HepG2 (cell line): ENCODE results near the gene ZCCHC3. TPM values are rescaled to one million over a fixed set of nuclear protein-coding genes. Genes with fewer than 3 reads are reported as not detected.

Experiments used
- ATF7-NPFF ChIP-seq: sonication (generic); formaldehyde crosslinking; IDR thresholded peaks from 2 replicates; pipeline ENCODE4 v1.8.1; 2023; ENCODE audit warnings: mild to moderate bottlenecking, low read depth, missing genetic modification reagents, moderate library complexity
- BCL6 ChIP-seq: IDR thresholded peaks from 2 replicates; pipeline ENCODE4 v1.6.1; 2016; ENCODE audit warnings: missing genetic modification reagents, missing compliant biosample characterization
- CBX2 ChIP-seq, 2 experiments: fragments of 200-600 bp in 1 of 2; sonication (generic); formaldehyde crosslinking in 1 of 2; IDR thresholded peaks; 2 replicates each; pipeline versions ENCODE4 v1.7.0 to v1.8.1; 2018 to 2022; ENCODE audit warnings: low read depth in 2 of 2, low read length in 1 of 2, mild to moderate bottlenecking in 1 of 2, missing genetic modification reagents in 1 of 2
- CREM ChIP-seq, 2 experiments: sonication (generic) in 1 of 2; formaldehyde crosslinking in 1 of 2; IDR thresholded peaks; 2 replicates each; pipeline versions ENCODE4 v1.4.0 to v1.6.1; 2016 to 2020; ENCODE audit warnings: antibody characterized with exemption in 1 of 2, mild to moderate bottlenecking in 1 of 2, missing genetic modification reagents in 1 of 2
- FOXA3 ChIP-seq: IDR thresholded peaks from 2 replicates; pipeline ENCODE4 v1.6.1; 2016; ENCODE audit warnings: missing genetic modification reagents, missing compliant biosample characterization
- GTF2F1 ChIP-seq: fragments of 150-350 bp; IDR thresholded peaks from 2 replicates; pipeline ENCODE4 v1.6.1; 2014; ENCODE audit warnings: low read length
- GZF1 ChIP-seq: sonication (generic); formaldehyde crosslinking; IDR thresholded peaks from 2 replicates; pipeline ENCODE4 v1.5.1; 2020; ENCODE audit warnings: mild to moderate bottlenecking, missing genetic modification reagents
- HOXA5 ChIP-seq: sonication (generic); formaldehyde crosslinking; IDR thresholded peaks from 2 replicates; pipeline ENCODE4 v1.4.0; 2020; ENCODE audit warnings: missing genetic modification reagents
- HOXD1 ChIP-seq: sonication (generic); formaldehyde crosslinking; IDR thresholded peaks from 2 replicates; pipeline ENCODE4 v1.5.0; 2020; ENCODE audit warnings: missing genetic modification reagents
- MYNN ChIP-seq: sonication (generic); formaldehyde crosslinking; IDR thresholded peaks from 2 replicates; pipeline ENCODE4 v1.4.0; 2020; ENCODE audit warnings: mild to moderate bottlenecking, low read depth, missing genetic modification reagents
- NKX3-1 ChIP-seq: sonication (generic); formaldehyde crosslinking; IDR thresholded peaks from 2 replicates; pipeline ENCODE4 v1.5.0; 2020; ENCODE audit warnings: missing genetic modification reagents
- ONECUT2 ChIP-seq: sonication (generic); formaldehyde crosslinking; IDR thresholded peaks from 2 replicates; pipeline ENCODE4 v1.4.0; 2020; ENCODE audit warnings: missing genetic modification reagents
- PCBP2 ChIP-seq: fragments of 200-400 bp; formaldehyde crosslinking; optimal IDR thresholded peaks from 2 replicates; pipeline ENCODE3; 2018; ENCODE audit warnings: low read length, low read depth; ENCODE audit not compliant: poor library complexity, severe bottlenecking
- RFXAP ChIP-seq: sonication (generic); formaldehyde crosslinking; IDR thresholded peaks from 2 replicates; pipeline ENCODE4 v1.4.0; 2020; ENCODE audit warnings: missing genetic modification reagents, borderline replicate concordance
- SIN3B ChIP-seq: fragments of 150-350 bp; IDR thresholded peaks from 2 replicates; pipeline ENCODE4 v1.6.1; 2014; ENCODE audit warnings: low read length
- SMARCE1 ChIP-seq: fragments of 450-650 bp; IDR thresholded peaks from 2 replicates; pipeline ENCODE4 v1.6.1; 2017; ENCODE audit warnings: borderline replicate concordance
- SMC3 ChIP-seq: IDR thresholded peaks from 2 replicates; pipeline ENCODE4 v1.6.1; 2011; ENCODE audit warnings: low read length, improper control_type of control experiment
- SP2 ChIP-seq: sonication (generic); formaldehyde crosslinking; IDR thresholded peaks from 2 replicates; pipeline ENCODE4 v1.5.1; 2020; ENCODE audit warnings: mild to moderate bottlenecking, missing genetic modification reagents
- TAF1 ChIP-seq: sonication (generic); formaldehyde crosslinking; IDR thresholded peaks from 2 replicates; pipeline ENCODE4 v1.4.0; 2020; ENCODE audit warnings: missing genetic modification reagents
- ZBTB7B ChIP-seq: sonication (generic); formaldehyde crosslinking; IDR thresholded peaks from 2 replicates; pipeline ENCODE4 v1.4.0; 2020; ENCODE audit warnings: missing genetic modification reagents
- ZMYM3 ChIP-seq: sonication (generic); formaldehyde crosslinking; IDR thresholded peaks from 2 replicates; pipeline ENCODE4 v1.5.1; 2020; ENCODE audit warnings: mild to moderate bottlenecking, missing genetic modification reagents
- ZNF234 ChIP-seq: sonication (generic); formaldehyde crosslinking; conservative IDR thresholded peaks from 2 replicates; pipeline ENCODE4 v1.5.1; 2020; ENCODE audit warnings: mild to moderate bottlenecking, missing genetic modification reagents
- ZNF550 ChIP-seq: sonication (generic); formaldehyde crosslinking; IDR thresholded peaks from 2 replicates; pipeline ENCODE4 v1.4.0; 2020; ENCODE audit warnings: mild to moderate bottlenecking, missing genetic modification reagents, borderline replicate concordance
- ZNF737 ChIP-seq: sonication (generic); formaldehyde crosslinking; IDR thresholded peaks from 2 replicates; pipeline ENCODE4 v1.5.0; 2020; ENCODE audit warnings: missing genetic modification reagents, mild to moderate bottlenecking, borderline replicate concordance
- ZNF883 ChIP-seq: sonication (generic); formaldehyde crosslinking; IDR thresholded peaks from 2 replicates; pipeline ENCODE4 v1.5.1; 2020; ENCODE audit warnings: mild to moderate bottlenecking, missing genetic modification reagents; ENCODE audit errors: not compliant biosample characterization
- ZXDC ChIP-seq: sonication (generic); formaldehyde crosslinking; IDR thresholded peaks from 2 replicates; pipeline ENCODE4 v1.5.0; 2020; ENCODE audit warnings: mild to moderate bottlenecking, missing genetic modification reagents
- ZZZ3 ChIP-seq: sonication (generic); formaldehyde crosslinking; IDR thresholded peaks from 2 replicates; pipeline ENCODE4 v1.4.0; 2020; ENCODE audit warnings: missing genetic modification reagents, mild to moderate bottlenecking, borderline replicate concordance
- polyA plus RNA-seq, 8 experiments: library from polyadenylated mRNA; depleted of rRNA in 3 of 8; stranded (reverse) in 7 of 8; unstranded in 1 of 8; fragments of >200 nt; fragmentation: Illumina TruSeq in 4 of 8; extraction: Trizol in 4 of 8; gene quantifications; 2 replicates each; pipeline versions ENCODE4 v1.2.1 to v1.2.3, GENCODE V29; 2011 to 2016; ENCODE audit warnings: low read depth in 4 of 8, missing spikeins in 1 of 8, mixed read lengths in 1 of 8; ENCODE audit not compliant: insufficient read depth in 1 of 8
- total RNA-seq, 5 experiments: library from RNA; depleted of rRNA; stranded (reverse); fragments of >200 nt; fragmentation: Illumina TruSeq; extraction: Trizol; gene quantifications; 2 replicates each; pipeline ENCODE4 v1.2.3, GENCODE V29; 2016; ENCODE audit warnings: low read depth in 1 of 5
- TF ChIP-seq, protein P1 (sequence below): sonication (generic); formaldehyde crosslinking; IDR thresholded peaks from 2 replicates; pipeline ENCODE4 v1.5.0; 2020; ENCODE audit warnings: missing genetic modification reagents

ZCCHC3 gene
- total and polyA plus RNA-seq, 2 of the 13 experiments (the other 11 are each of a cell fraction or from before 2014, with no cell fraction given), result 46.6 to 63.0 TPM

GRCh38 chr20:325889-326644 lies 28.7 kb downstream of the ZCCHC3 start (continued):
- TF ChIP-seq, protein P1, sequence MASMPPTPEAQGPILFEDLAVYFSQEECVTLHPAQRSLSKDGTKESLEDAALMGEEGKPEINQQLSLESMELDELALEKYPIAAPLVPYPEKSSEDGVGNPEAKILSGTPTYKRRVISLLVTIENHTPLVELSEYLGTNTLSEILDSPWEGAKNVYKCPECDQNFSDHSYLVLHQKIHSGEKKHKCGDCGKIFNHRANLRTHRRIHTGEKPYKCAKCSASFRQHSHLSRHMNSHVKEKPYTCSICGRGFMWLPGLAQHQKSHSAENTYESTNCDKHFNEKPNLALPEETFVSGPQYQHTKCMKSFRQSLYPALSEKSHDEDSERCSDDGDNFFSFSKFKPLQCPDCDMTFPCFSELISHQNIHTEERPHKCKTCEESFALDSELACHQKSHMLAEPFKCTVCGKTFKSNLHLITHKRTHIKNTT (CRISPR knock-in tag), result no peak
- TF ChIP-seq FOXA3 (CRISPR knock-in tag) (no peak), ZMYM3 (CRISPR knock-in tag) (no peak; the same call in 1 of the 2 replicates), RFXAP (CRISPR knock-in tag) (no peak; the same call in 1 of the 2 replicates), ZNF234 (CRISPR knock-in tag) (no peak), CBX2 (IDR thresholded peaks at IDR 0.05; ENCODE audit: low read depth, low read length) (no peak), CBX2 (CRISPR knock-in tag; IDR thresholded peaks at IDR 0.05; ENCODE audit: low read depth) (no peak), GTF2F1 (no peak), SIN3B (no peak), ONECUT2 (no peak), GZF1 (CRISPR knock-in tag) (no peak), ZNF737 (CRISPR knock-in tag) (no peak), NKX3-1 (CRISPR knock-in tag) (no peak), BCL6 (CRISPR knock-in tag) (no peak; the same call in 1 of the 2 replicates), CREM (IDR thresholded peaks at IDR 0.05) (no peak), CREM (CRISPR knock-in tag; IDR thresholded peaks at IDR 0.05) (no peak), ZXDC (CRISPR knock-in tag) (0 out of 2 replicates have a peak, but pooled peaks have one; percentile 5), SP2 (no peak), HOXD1 (CRISPR knock-in tag) (no peak), HOXA5 (CRISPR knock-in tag) (no peak), MYNN (CRISPR knock-in tag) (no peak), TAF1 (peak; percentile 54), ZZZ3 (CRISPR knock-in tag) (no peak), SMC3 (no peak), ZBTB7B (CRISPR knock-in tag) (no peak), ZNF883 (CRISPR knock-in tag) (peak; percentile 49), SMARCE1 (no peak), ATF7-NPFF (CRISPR knock-in tag) (no peak; the same call in 1 of the 2 replicates), ZNF550 (CRISPR knock-in tag) (no peak), PCBP2 (no peak)
